Spleen (tissue), 7 donors: ENCODE measurements around the gene OPTN.
A peak's percentile ranks its signal among the peaks of the same experiment; 100 is the strongest.

Experiments used
- POLR2A ChIP-seq, 3 donors: fragments of 450-650 bp; IDR thresholded peaks; one replicate each; pipeline ENCODE4 v1.5.1; 2017; ENCODE audit warnings: antibody characterized with exemption in 3 of 3, mild to moderate bottlenecking in 1 of 3
- POLR2AphosphoS5 ChIP-seq, 3 donors: sonication (generic); formaldehyde crosslinking; IDR thresholded peaks; one replicate each; pipeline ENCODE4 v1.5.1; 2017; ENCODE audit warnings: antibody characterized with exemption in 3 of 3
- TF ChIP-seq, protein P1 (sequence below), 11 experiments: fragments of 200-600 bp in 7 of 11; fragments of 450-650 bp in 4 of 11; sonication (generic) in 4 of 11; IDR thresholded peaks in 8 of 11; conservative IDR thresholded peaks in 3 of 11; 1 replicate in 7 of 11; 2 replicates in 4 of 11; pipeline versions ENCODE4 v1.4.0 to v1.8.0; 2016 to 2021; ENCODE audit warnings: antibody characterized with exemption in 11 of 11, inconsistent platforms in 4 of 11, mild to moderate bottlenecking in 1 of 11
- donor health status: DM: no; HTN: no; CAD: no; lungs with moderate emphysema.
- donor health status: DM: no; HTN: no; CAD: no.
- donor health status: DM: no; HTN: no; CAD: no.

- TF ChIP-seq, protein P1, sequence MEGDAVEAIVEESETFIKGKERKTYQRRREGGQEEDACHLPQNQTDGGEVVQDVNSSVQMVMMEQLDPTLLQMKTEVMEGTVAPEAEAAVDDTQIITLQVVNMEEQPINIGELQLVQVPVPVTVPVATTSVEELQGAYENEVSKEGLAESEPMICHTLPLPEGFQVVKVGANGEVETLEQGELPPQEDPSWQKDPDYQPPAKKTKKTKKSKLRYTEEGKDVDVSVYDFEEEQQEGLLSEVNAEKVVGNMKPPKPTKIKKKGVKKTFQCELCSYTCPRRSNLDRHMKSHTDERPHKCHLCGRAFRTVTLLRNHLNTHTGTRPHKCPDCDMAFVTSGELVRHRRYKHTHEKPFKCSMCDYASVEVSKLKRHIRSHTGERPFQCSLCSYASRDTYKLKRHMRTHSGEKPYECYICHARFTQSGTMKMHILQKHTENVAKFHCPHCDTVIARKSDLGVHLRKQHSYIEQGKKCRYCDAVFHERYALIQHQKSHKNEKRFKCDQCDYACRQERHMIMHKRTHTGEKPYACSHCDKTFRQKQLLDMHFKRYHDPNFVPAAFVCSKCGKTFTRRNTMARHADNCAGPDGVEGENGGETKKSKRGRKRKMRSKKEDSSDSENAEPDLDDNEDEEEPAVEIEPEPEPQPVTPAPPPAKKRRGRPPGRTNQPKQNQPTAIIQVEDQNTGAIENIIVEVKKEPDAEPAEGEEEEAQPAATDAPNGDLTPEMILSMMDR (IDR thresholded peaks at IDR 0.05 in 8 of 11, conservative IDR thresholded peaks at IDR 0.05 in 3 of 11) = no peak
- TF ChIP-seq POLR2A (IDR thresholded peaks at IDR 0.05) (no peak), POLR2AphosphoS5 (IDR thresholded peaks at IDR 0.05) (peak in 1 of 3 donors; percentile 39)
These were observed 58.4 kb downstream of the OPTN start for GRCh38 chr10:13158401-13158800.
